Esophagus squamous epithelium (tissue), 5 donors: Measurements from ENCODE around the gene STUB1. TPM values are rescaled to one million over a fixed set of nuclear protein-coding genes. Genes with fewer than 3 reads are reported as not detected.
"Not testable (repeated sequence)": the region's sequence is repeated elsewhere in the genome, so short reads cannot be mapped to it uniquely, and the experiment has no call there.

ENCODE experiments used
- DNase-seq: peaks from one replicate; lab custom pipeline; 2025; lab: John Stamatoyannopoulos, UW
- H3K27ac ChIP-seq, 4 donors: fragments of 200-600 bp; sonication (generic); one replicate each; pipeline ENCODE4 v1.5.1; 2016 to 2019; ENCODE audit warnings: mild to moderate bottlenecking in 1 of 4
- H3K27me3 ChIP-seq, 4 donors: fragments of 200-600 bp; sonication (generic); 1 replicate in 3 of 4; 2 replicates in 1 of 4; pipeline versions ENCODE4 v1.5.1 to v1.6.0; 2017 to 2021; ENCODE audit warnings: antibody characterized with exemption in 1 of 4
- H3K36me3 ChIP-seq, 3 donors: fragments of 200-600 bp; sonication (generic); one replicate each; pipeline ENCODE4 v1.5.1; 2016 to 2019
- H3K4me1 ChIP-seq, 3 donors: fragments of 200-600 bp; sonication (generic); one replicate each; pipeline ENCODE4 v1.5.1; 2017 to 2019
- H3K4me3 ChIP-seq, 4 donors: fragments of 200-600 bp; sonication (generic); 1 replicate in 3 of 4; 2 replicates in 1 of 4; pipeline ENCODE4 v1.5.1; 2016 to 2019; ENCODE audit warnings: mild to moderate bottlenecking in 2 of 4, moderate library complexity in 1 of 4
- H3K9me3 ChIP-seq, 3 donors: fragments of 200-600 bp; sonication (generic); one replicate each; pipeline ENCODE4 v1.5.1; 2016 to 2019
- CTCF ChIP-seq, 6 experiments: fragments of 450-650 bp in 4 of 6; fragments of 200-600 bp in 2 of 6; sonication (generic) in 2 of 6; IDR thresholded peaks; one replicate each; pipeline ENCODE4 v1.5.1; 2016 to 2019; ENCODE audit warnings: antibody characterized with exemption in 6 of 6, mild to moderate bottlenecking in 4 of 6, moderate library complexity in 4 of 6
- POLR2A ChIP-seq, 4 donors: fragments of 450-650 bp; IDR thresholded peaks; one replicate each; pipeline ENCODE4 v1.6.1; 2017; ENCODE audit warnings: antibody characterized with exemption in 4 of 4, mild to moderate bottlenecking in 4 of 4, moderate library complexity in 3 of 4
- WGBS, 2 donors: methylation state at CpG; one replicate each; pipeline ENCODE4 v1.1.5; 2018; 5-methylcytosine and 5-hydroxymethylcytosine counted together
- intact Hi-C: fragments of 100-400 bp; cut with DNase I; formaldehyde crosslinking; loops from one replicate; pipeline ENCODE4 v1.15.0; 2022
- total RNA-seq, 4 donors: library from RNA; depleted of rRNA; stranded (reverse); fragments of >200 nt; gene quantifications; one replicate each; pipeline ENCODE4 v1.1.0, GENCODE V29; 2016
- donor health status: DM: yes; HTN: yes; CAD: no.

STUB1 gene
- total RNA-seq, 4 donors from 2014 or later = 102 to 148 (median 120) TPM

- H3K27me3 ChIP-seq = peaks cover 6 to 82% (median 29%) of the 10 kb centered on the region in 4 donors
- no peak for DNase-seq
- no peaks in the 10 kb centered on the region for H3K36me3 ChIP-seq
- H3K27ac ChIP-seq = no peak overlapping the region
- intact Hi-C loops = loop anchor here (5.0 kb wide), 1 partner anchor 76 kb away; the partner anchor contains the start of genes CHTF18 and RPUSD1
- TF ChIP-seq POLR2A (IDR thresholded peaks at IDR 0.05) (no peak), CTCF (IDR thresholded peaks at IDR 0.05) (peak; percentile 89 to 94 (median 91))
- peaks cover 23 to 78% (median 26%) of the 10 kb centered on the region in 3 donors for H3K4me1 ChIP-seq
- H3K4me3 ChIP-seq = no peak overlapping the region
- 7 to 10% methylated on average over 8 to 17 of the region's 25 CpGs for WGBS, 2 donors
- no peaks in the 10 kb centered on the region for H3K9me3 ChIP-seq
Measured at GRCh38 chr16:711548-712320, 31.5 kb downstream of the STUB1 start.

GRCh38 chr16:712740-713250 lies 32.6 kb downstream of the STUB1 start:
- not testable (repeated sequence) for DNase-seq, H3K4me3 ChIP-seq, H3K36me3 ChIP-seq, H3K9me3 ChIP-seq, H3K27ac ChIP-seq
- peak in 5 of 6 experiments; percentile 38 to 70 (median 42) for TF ChIP-seq CTCF (IDR thresholded peaks at IDR 0.05)
- WGBS, 2 donors = 18 to 25% methylated on average over 4 to 8 of the region's 13 CpGs
- peaks cover 23 to 75% (median 26%) of the 10 kb centered on the region in 3 donors for H3K4me1 ChIP-seq
- H3K27me3 ChIP-seq = peaks cover 6 to 82% (median 25%) of the 10 kb centered on the region in 4 donors
- intact Hi-C loops = loop anchor here (5.0 kb wide), 1 partner anchor 75 kb away; the partner anchor contains the start of genes CHTF18 and RPUSD1

- Histone ChIP-seq H3K4me1 (peaks cover 23 to 70% (median 26%) of the 10 kb centered on the region in 3 donors), H3K27ac (no peak overlapping the region), H3K4me3 (peak overlapping the region in 2 of 4 donors; percentile 70 to 87), H3K27me3 (peaks cover 6 to 74% (median 21%) of the 10 kb centered on the region in 4 donors), H3K36me3 (no peaks in the 10 kb centered on the region), H3K9me3 (no peaks in the 10 kb centered on the region)
- 43 to 83% methylated on average over 1 to 9 of the region's 11 CpGs for WGBS, 2 donors
- no peak for DNase-seq
- intact Hi-C loops = loop anchor here (5.0 kb wide), 1 partner anchor 73 kb away; the partner anchor contains the start of genes CHTF18 and RPUSD1
- no peak for TF ChIP-seq CTCF (IDR thresholded peaks at IDR 0.05)
- no peak for TF ChIP-seq POLR2A (IDR thresholded peaks at IDR 0.05)
Measured at GRCh38 chr16:714079-714478, 33.9 kb downstream of the STUB1 start.

GRCh38 chr16:714558-715476 lies 34.6 kb downstream of the STUB1 start, which contains the start of gene METRN:
TSS of gene METRN (plus strand) at chr16:715118. CDS start at chr16:715290, 172 bp downstream.
- no peaks in the 10 kb centered on the region for H3K9me3 ChIP-seq
- DNase-seq = no peak
- no CpG with 5 or more reads among the region's 108 CpGs for WGBS, 2 donors
- H3K27ac ChIP-seq = peak within 1 kb of the TSS in 2 of 4 donors; percentile 36 to 61
- intact Hi-C loops = loop anchor here (5.0 kb wide), 1 partner anchor 72 kb away; the partner anchor contains the start of genes CHTF18 and RPUSD1
- H3K4me3 ChIP-seq = peak within 1 kb of the TSS; percentile 52 to 87 (median 62)
- TF ChIP-seq POLR2A (IDR thresholded peaks at IDR 0.05) (peak in 1 of 4 donors; percentile 7), CTCF (IDR thresholded peaks at IDR 0.05) (no peak)
- H3K4me1 ChIP-seq = peaks cover 23 to 74% (median 25%) of the 10 kb centered on the region in 3 donors
- H3K27me3 ChIP-seq = peaks cover 6 to 67% (median 18%) of the 10 kb centered on the region in 4 donors
- no peaks in the 10 kb centered on the region for H3K36me3 ChIP-seq
